ENCODE measurements around the gene PPARGC1A. TPM values are rescaled to one million over a fixed set of nuclear protein-coding genes. Genes with fewer than 3 reads are reported as not detected.

Gene PPARGC1A
- polyA plus RNA-seq, 2 of the 4 experiments (the other 2 are of a cell fraction): 0.04 TPM

- ChIA-PET POLR2A (no interaction called here), CTCF (no interaction called here)
- Histone ChIP-seq H3K4me3 (no peak overlapping the region), H3K9me3 (no peaks in the 10 kb centered on the region), H3K4me2 (no peak overlapping the region), H3K4me1 (no peaks in the 10 kb centered on the region), H3K27ac (no peak overlapping the region)
- WGBS (ENCODE audit: missing lambda C conversion rate): 30% methylated on average over 5 of the region's 5 CpGs
- FAIRE-seq (no peak), ATAC-seq (no peak), DNase-seq (ENCODE audit: low read depth in 1 of 2, low spot score in 1 of 2) (no peak)
- TF ChIP-seq POLR2AphosphoS2 (conservative IDR thresholded peaks at IDR 0.05; ENCODE audit: low read length): no peak
- TF ChIP-seq PBX3 (IDR thresholded peaks at IDR 0.05): no peak
- TF ChIP-seq SMC3 (IDR thresholded peaks at IDR 0.05): no peak
- TF ChIP-seq BHLHE40 (IDR thresholded peaks at IDR 0.05; ENCODE audit: low read depth, low read length): no peak
- TF ChIP-seq CHD4 (IDR thresholded peaks at IDR 0.05; ENCODE audit: borderline replicate concordance): no peak
- no peak for TF ChIP-seq CBX8 (IDR thresholded peaks at IDR 0.05)
- no peak for TF ChIP-seq MAX (IDR thresholded peaks at IDR 0.05)
- no peak for TF ChIP-seq PHF8 (IDR thresholded peaks at IDR 0.05; ENCODE audit: borderline replicate concordance, low read depth)
- TF ChIP-seq EP300 (IDR thresholded peaks at IDR 0.05): no peak
- TF ChIP-seq NPAS2 (CRISPR knock-in tag; IDR thresholded peaks at IDR 0.05; ENCODE audit: borderline replicate concordance): no peak
- TF ChIP-seq HOXA7 (CRISPR knock-in tag; IDR thresholded peaks at IDR 0.05): no peak
- TF ChIP-seq ESRRA (IDR thresholded peaks at IDR 0.05; ENCODE audit: borderline replicate concordance, low read length): no peak
- no peak for TF ChIP-seq CTCF (IDR thresholded peaks at IDR 0.05)
Observed at GRCh38 chr4:23788460-23788859, 101.4 kb downstream of the PPARGC1A start.

GRCh38 chr4:23788027-23788426, 101.8 kb downstream of the PPARGC1A start:
- no peak for FAIRE-seq
- ATAC-seq: no peak
- no peak for DNase-seq (ENCODE audit: low read depth in 1 of 2, low spot score in 1 of 2)
- H3K4me2 ChIP-seq: no peak overlapping the region
- WGBS (ENCODE audit: missing lambda C conversion rate): 10% methylated on average over 3 of the region's 3 CpGs
- H3K27ac ChIP-seq: no peak overlapping the region
- CTCF ChIA-PET: no interaction called here
- H3K9me3 ChIP-seq: no peaks in the 10 kb centered on the region
- H3K4me1 ChIP-seq: no peaks in the 10 kb centered on the region
- POLR2A ChIA-PET: no interaction called here
- H3K4me3 ChIP-seq: no peak overlapping the region
- TF ChIP-seq ATOH8 (CRISPR knock-in tag; IDR thresholded peaks at IDR 0.05; ENCODE audit: low read depth) (no peak), NFE2L2 (conservative IDR thresholded peaks at IDR 0.05; ENCODE audit: low read length) (no peak), GATA3 (IDR thresholded peaks at IDR 0.05; ENCODE audit: borderline replicate concordance) (no peak), CEBPB (IDR thresholded peaks at IDR 0.05) (no peak), HOXA7 (CRISPR knock-in tag; IDR thresholded peaks at IDR 0.05) (no peak), HEYL (CRISPR knock-in tag; IDR thresholded peaks at IDR 0.05) (no peak), MAFK (IDR thresholded peaks at IDR 0.05; ENCODE audit: partially characterized antibody) (no peak), RARB (CRISPR knock-in tag; IDR thresholded peaks at IDR 0.05) (no peak), PHF8 (IDR thresholded peaks at IDR 0.05; ENCODE audit: borderline replicate concordance, low read depth) (no peak), CHD4 (IDR thresholded peaks at IDR 0.05; ENCODE audit: borderline replicate concordance) (no peak), TP53 (CRISPR knock-in tag; IDR thresholded peaks at IDR 0.05) (no peak), POLR2A (IDR thresholded peaks at IDR 0.05; ENCODE audit: low read length) (no peak), CBX2 (IDR thresholded peaks at IDR 0.05; ENCODE audit: borderline replicate concordance, low read depth) (no peak), REST (IDR thresholded peaks at IDR 0.05) (no peak), BCL3 (IDR thresholded peaks at IDR 0.05) (no peak), USF2 (IDR thresholded peaks at IDR 0.05) (no peak), BHLHE40 (IDR thresholded peaks at IDR 0.05; ENCODE audit: low read depth, low read length) (no peak), FOSL2 (IDR thresholded peaks at IDR 0.05) (no peak), FOSL2 (CRISPR knock-in tag; IDR thresholded peaks at IDR 0.05) (no peak), HES2 (IDR thresholded peaks at IDR 0.05) (no peak)
